ENCODE data around the gene EFL1.
A peak's percentile ranks its signal among the peaks of the same experiment; 100 is the strongest.

GRCh38 chr15:82108489-82109078 lies 153.9 kb downstream of the EFL1 start:
- TF ChIP-seq, protein P1, sequence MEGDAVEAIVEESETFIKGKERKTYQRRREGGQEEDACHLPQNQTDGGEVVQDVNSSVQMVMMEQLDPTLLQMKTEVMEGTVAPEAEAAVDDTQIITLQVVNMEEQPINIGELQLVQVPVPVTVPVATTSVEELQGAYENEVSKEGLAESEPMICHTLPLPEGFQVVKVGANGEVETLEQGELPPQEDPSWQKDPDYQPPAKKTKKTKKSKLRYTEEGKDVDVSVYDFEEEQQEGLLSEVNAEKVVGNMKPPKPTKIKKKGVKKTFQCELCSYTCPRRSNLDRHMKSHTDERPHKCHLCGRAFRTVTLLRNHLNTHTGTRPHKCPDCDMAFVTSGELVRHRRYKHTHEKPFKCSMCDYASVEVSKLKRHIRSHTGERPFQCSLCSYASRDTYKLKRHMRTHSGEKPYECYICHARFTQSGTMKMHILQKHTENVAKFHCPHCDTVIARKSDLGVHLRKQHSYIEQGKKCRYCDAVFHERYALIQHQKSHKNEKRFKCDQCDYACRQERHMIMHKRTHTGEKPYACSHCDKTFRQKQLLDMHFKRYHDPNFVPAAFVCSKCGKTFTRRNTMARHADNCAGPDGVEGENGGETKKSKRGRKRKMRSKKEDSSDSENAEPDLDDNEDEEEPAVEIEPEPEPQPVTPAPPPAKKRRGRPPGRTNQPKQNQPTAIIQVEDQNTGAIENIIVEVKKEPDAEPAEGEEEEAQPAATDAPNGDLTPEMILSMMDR (IDR thresholded peaks at IDR 0.05), result peak; percentile 26 to 71 (median 43)
- no peak for TF ChIP-seq POLR2A (IDR thresholded peaks at IDR 0.05)
- TF ChIP-seq EP300 (IDR thresholded peaks at IDR 0.05), result no peak
